Right ventricle myocardium inferior (tissue), 1 donor: ENCODE measurements around the gene PTPN13. TPM values are rescaled to one million over a fixed set of nuclear protein-coding genes. Genes with fewer than 3 reads are reported as not detected.
"Not testable (repeated sequence)": the region's sequence is repeated elsewhere in the genome, so short reads cannot be mapped to it uniquely, and the experiment has no call there.

Experiments
- ATAC-seq: fragments of 200-7000 bp; cut with Tn5 transposase; one replicate; pipeline ENCODE4 v1.9.1; 2020; ENCODE audit warnings: mild to moderate bottlenecking, moderate library complexity
- DNase-seq: peaks from one replicate; pipeline ENCODE4 v3.0.0; 2021; ENCODE audit errors: missing footprints
- intact Hi-C: fragments of 100-400 bp; cut with DNase I; formaldehyde crosslinking; loops from one replicate; pipeline ENCODE4 v1.11.0; 2022
- total RNA-seq: library from RNA; stranded (reverse); fragmentation: NEBNext Ultra II Directional; extraction: Animal tissue kit (Norgen Biotek cat#: 25700); gene quantifications from one replicate; pipeline ENCODE4 v1.2.1, GENCODE V29; 2021
- donor health status: DM: no; HTN: yes; CAD: no; lungs with severe emphysema.

The PTPN13 gene
- total RNA-seq, 1 donor from 2014 or later = 4.5 TPM

DNA sequence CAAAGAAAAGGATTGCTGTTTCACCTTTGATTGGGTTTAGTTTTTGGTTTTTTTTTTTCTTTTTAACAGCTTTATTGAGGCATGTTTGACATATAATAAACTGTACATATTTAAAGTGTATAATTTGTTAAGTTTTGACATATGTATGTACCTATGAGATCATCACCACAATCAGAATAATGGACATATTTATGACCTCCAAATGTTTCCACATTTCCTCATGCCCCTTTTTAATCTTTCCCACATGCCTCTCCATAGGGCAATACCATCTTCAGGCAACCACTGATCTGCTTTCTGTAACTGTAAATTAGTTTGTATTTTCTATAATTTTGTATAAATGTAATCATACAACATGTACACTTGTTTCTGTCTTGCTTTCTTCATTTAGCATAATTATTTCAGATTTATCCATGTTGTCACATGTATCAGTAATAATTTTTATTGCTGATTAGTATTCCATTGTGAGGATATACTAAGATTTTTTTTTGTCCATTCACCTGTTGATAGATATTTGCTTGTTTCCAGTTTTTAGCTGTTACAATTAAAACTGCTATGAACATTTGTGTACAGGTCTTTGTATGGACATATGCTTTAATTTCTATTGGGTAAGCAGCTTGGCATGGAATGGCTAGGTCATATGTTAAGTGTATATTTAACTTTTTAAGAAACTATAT is 33.5 kb downstream of the PTPN13 start:
- no peak for ATAC-seq
- intact Hi-C loops = no loop called here
- no peak for DNase-seq

GRCh38 chr4:86630629-86631028 is 36.5 kb downstream of the PTPN13 start:
- intact Hi-C loops = no loop called here
- ATAC-seq (no peak), DNase-seq (no peak)

DNA sequence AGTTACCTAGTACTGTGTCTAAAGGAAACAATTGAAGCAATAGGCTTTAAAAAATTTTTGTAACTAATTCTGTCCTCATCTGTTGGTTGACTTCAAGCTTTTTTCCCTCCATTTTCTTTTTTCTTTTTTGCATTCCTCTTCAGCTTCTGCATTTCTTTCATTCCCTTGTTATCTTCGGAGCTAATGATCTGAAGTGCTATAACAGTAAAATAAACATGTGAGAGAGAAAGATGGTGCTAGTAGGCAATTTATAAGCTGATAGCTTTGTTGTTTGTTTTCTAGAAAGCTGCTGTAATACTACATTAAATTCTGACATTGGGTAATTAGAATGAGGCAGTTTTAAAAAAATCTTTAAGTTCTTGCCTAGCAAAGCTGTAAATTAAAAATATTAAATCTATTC is 37.1 kb downstream of the PTPN13 start:
- intact Hi-C loops = no loop called here
- ATAC-seq = no peak
- DNase-seq = no peak

DNA sequence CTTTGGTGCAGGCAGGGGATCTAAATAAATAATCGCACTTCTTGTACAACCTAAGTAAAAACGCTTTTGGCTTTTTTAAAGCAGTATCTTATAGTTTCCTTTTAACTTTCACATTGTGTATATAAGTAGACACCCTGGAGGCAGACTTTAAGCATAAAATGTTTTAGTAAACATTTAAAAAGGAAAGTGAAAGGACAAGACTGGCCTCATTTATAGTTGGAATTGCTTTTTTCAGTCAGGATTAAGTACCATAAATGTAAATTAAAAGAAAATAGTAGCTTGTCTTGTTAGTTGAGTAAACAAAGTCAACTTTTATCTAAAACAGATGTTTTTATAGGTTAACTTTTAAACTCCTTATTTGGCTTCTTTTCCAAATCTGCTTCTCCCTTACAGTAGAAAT is 39.7 kb downstream of the PTPN13 start:
- intact Hi-C loops = no loop called here
- DNase-seq = no peak

DNA sequence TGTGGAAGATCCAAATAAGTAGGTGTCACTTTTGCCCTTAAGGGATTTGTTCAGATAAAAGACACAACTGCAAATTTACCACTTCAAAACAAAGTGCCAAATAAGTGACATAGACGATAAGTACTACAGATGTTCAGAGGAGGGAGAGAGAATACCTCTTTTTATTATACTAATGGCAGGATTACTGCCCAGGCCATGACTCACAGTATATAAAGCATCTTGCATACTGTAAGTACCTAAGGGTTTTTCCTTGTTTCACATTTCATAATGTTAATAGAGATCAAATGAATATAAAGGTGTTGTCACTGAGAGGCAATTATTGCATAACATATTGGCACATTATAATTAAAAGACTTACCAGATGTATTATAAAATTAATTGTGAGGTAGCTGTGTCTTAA is 46.4 kb downstream of the PTPN13 start:
- no peak for DNase-seq
- ATAC-seq = no peak
- intact Hi-C loops = no loop called here

More for the DNA sequence above, 39.7 kb downstream of the PTPN13 start:
- no peak for ATAC-seq

DNA sequence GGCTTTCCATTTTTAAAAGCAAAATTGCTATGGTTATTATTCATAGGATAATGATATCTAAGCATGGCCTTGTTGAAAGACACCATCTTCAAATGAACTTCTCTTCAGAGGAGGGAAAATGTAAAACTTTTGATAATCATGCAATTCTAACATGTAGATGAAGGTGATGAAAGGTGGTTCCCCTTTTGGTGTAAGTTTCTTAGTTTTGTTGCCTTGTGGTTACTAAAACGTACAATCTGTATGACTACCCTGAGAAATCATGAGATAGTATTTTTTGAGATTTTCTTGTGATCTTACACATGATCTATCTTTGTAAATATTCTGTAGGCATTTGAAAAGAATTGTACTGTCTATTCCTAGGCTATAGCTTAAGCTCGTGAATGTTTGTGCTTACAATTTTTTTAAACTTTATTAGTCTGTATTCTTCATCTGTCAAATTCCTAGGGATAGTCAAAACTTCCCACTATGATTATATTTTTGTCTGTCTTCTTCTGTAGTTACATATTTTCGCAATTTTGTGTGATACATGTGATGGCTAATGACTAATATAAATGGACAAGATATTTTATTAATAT is 47.5 kb downstream of the PTPN13 start:
- ATAC-seq (no peak), DNase-seq (no peak)
- intact Hi-C loops = no loop called here

GRCh38 chr4:86644892-86645291 is 50.8 kb downstream of the PTPN13 start:
- ATAC-seq (no peak), DNase-seq (no peak)
- intact Hi-C loops = no loop called here

GRCh38 chr4:86652332-86652932 is 58.3 kb downstream of the PTPN13 start:
- ATAC-seq = no peak
- DNase-seq = no peak
- intact Hi-C loops = no loop called here

DNA sequence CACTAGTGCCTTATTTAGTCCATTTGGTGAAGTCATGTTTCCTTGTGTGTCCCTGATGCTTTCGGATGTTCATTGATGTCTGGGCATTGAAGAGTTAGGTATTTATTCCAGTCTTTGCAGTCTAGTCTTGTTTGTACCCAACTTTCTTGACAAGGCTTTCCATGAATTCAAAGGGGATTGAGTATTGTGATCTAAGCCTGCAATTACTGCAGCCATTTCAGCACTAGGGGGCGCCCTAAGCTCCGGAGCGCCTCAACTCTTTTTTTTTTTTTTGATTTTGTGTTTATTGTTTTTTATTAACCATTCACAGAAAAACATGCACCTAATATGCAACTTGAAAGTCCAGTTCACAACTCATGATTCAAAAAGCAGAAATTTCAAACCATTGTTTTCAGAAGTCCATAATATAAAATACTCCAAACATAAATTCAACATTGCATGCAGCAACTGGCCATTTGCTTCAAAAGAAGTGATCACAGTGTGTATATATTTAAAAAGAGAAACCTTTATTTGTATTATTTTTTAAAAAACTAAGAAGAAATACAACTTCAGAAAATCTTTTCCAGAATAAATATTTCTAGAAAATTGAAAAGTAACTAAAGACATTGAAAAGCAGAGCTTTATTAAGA is 59.2 kb downstream of the PTPN13 start:
- intact Hi-C loops = no loop called here
- ATAC-seq (no peak), DNase-seq (no peak)

DNA sequence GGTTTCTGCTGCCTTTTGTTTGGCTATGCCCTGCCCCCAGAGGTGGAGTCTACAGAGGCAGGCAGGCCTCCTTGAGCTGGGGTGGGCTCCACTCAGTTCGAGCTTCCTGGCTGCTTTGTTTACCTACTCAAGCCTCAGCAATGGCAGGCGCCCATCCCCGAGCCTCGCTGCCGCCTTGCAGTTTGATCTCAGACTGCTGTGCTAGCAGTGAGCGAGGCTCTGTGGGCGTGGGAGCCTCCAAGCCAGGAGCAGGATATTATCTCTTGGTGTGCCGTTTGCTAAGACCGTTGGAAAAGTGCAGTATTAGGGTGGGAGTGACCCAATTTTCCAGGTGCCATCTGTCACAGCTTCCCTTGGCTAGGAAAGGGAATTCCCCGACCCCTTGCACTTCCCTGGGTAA is 62.7 kb downstream of the PTPN13 start:
- intact Hi-C loops, ATAC-seq, DNase-seq: not testable (repeated sequence)

DNA sequence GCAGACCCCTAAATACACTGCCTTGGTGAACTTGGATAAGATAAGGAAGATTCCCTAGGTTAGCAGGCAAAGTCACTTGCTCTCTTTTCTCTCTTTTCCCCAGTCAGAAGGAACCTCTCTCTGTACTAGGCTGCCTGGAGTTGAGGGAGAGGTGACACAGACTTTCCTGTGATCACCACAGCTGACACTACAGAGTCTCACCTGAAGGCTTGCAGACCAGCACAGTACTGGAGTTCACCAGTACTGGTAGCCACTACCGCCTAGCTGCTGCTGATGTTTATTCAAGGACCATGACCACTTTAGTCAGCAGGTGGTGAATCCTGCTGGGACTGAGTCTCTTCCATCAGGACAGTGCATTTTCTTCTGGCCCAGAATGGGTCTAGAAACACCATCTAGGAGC is 63.3 kb downstream of the PTPN13 start:
- DNase-seq (no peak), ATAC-seq (no peak)
- intact Hi-C loops = no loop called here

GRCh38 chr4:86657910-86658309 is 63.8 kb downstream of the PTPN13 start:
- intact Hi-C loops = no loop called here
- no peak for ATAC-seq
- no peak for DNase-seq

DNA sequence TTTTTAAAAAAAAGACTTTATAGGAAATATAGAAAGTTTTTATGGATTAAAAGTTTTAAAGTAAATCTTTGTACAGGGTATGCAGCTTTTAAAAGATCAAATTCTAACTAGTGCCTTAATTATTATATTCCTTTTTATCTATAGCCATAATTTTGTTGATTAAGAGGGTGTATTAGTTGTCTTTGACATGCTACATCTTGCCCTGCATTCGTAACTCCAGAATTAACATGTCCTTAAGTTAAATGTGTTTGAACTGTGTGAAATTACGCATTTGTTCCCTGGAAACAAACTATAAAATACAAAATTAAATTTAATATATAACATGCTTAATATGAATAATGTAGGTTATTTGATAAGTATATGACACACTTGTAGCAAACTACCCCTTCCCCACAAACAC is 66.3 kb downstream of the PTPN13 start:
- intact Hi-C loops = no loop called here
- ATAC-seq (no peak), DNase-seq (no peak)

GRCh38 chr4:86661006-86661405 is 66.9 kb downstream of the PTPN13 start:
- intact Hi-C loops = no loop called here
- ATAC-seq (no peak), DNase-seq (no peak)

GRCh38 chr4:86661418-86661817 is 67.3 kb downstream of the PTPN13 start:
- no peak for ATAC-seq
- intact Hi-C loops = no loop called here
- DNase-seq = no peak

DNA sequence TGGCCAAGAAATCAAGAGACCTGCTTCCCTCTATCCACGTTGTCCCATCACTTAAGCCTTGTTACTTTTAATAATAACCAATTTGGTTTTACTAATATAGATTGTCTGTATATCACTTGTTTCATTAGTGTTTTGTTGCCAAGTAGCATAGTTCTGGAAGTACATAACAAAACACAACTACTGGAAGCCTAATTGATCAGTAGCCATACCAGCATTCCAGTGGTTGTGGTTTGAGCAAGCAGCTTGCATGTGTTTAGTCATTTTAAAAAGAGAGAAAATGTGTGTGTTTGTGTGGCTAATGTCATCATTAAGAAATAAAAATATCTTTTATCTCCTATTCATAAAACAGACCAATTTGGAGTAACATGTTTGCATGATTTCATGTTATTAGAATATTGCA is 70.8 kb downstream of the PTPN13 start:
- ATAC-seq (no peak), DNase-seq (no peak)
- intact Hi-C loops = no loop called here

- ATAC-seq (no peak), DNase-seq (no peak)
- intact Hi-C loops = no loop called here
Observed at GRCh38 chr4:86670298-86670697, 76.2 kb downstream of the PTPN13 start.

- no peak for ATAC-seq
- intact Hi-C loops = no loop called here
- DNase-seq = no peak
Observed at GRCh38 chr4:86670756-86671155, 76.6 kb downstream of the PTPN13 start.

DNA sequence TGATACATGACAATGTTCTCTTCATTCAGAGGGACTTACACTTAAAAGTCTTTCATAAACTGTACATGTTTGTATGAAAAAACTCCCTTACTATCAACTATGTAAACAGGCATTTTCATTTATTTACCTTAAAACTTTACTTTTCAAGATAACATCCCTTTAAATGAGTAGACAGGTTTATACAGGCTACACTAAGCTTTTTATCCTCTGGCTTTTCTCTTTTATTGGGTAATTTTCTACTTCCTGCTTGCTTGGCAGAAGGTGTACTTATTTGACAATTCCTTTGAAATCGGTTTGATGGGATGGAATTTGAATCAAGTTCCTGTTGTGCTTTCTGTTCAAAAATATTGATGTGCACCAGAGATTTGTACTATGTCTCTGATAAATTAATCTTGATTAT is 81.4 kb downstream of the PTPN13 start:
- DNase-seq = no peak
- intact Hi-C loops = no loop called here
- no peak for ATAC-seq

DNA sequence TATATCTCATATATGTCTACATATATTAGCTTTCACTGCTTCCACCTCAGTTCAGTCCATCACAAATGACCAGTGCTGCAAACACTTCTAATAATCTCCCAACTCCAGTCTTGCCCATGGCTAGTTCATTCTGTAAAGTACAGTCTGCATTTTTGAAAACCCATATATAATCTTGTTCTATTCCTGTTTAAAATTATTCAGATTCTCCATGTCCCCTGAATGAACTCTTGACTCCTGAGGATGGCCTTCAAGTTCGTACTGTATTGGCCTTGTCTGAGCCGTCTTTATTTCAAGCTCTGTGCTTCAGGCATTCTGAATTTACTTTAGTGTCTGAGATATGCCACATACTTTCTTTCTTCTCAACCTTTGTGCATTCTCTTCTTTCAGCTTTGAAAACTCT is 84.7 kb downstream of the PTPN13 start:
- DNase-seq (no peak), ATAC-seq (no peak)
- intact Hi-C loops = no loop called here
